Panc1 (cell line): ENCODE measurements around the gene IPO11.

Experiments
- CTCF ChIP-seq: fragments of 450-650 bp; IDR thresholded peaks from 2 replicates; pipeline ENCODE4 v1.5.1; 2017; ENCODE audit warnings: mild to moderate bottlenecking
- TF ChIP-seq, protein P1 (sequence below), 2 experiments: IDR thresholded peaks; 2 replicates each; pipeline ENCODE4 v1.6.1; 2011 to 2012; ENCODE audit warnings: low read depth in 2 of 2, control low read depth in 1 of 2, low read length in 1 of 2, mild to moderate bottlenecking in 1 of 2, moderate library complexity in 1 of 2; ENCODE audit not compliant: insufficient read depth in 1 of 2

- TF ChIP-seq, protein P1, sequence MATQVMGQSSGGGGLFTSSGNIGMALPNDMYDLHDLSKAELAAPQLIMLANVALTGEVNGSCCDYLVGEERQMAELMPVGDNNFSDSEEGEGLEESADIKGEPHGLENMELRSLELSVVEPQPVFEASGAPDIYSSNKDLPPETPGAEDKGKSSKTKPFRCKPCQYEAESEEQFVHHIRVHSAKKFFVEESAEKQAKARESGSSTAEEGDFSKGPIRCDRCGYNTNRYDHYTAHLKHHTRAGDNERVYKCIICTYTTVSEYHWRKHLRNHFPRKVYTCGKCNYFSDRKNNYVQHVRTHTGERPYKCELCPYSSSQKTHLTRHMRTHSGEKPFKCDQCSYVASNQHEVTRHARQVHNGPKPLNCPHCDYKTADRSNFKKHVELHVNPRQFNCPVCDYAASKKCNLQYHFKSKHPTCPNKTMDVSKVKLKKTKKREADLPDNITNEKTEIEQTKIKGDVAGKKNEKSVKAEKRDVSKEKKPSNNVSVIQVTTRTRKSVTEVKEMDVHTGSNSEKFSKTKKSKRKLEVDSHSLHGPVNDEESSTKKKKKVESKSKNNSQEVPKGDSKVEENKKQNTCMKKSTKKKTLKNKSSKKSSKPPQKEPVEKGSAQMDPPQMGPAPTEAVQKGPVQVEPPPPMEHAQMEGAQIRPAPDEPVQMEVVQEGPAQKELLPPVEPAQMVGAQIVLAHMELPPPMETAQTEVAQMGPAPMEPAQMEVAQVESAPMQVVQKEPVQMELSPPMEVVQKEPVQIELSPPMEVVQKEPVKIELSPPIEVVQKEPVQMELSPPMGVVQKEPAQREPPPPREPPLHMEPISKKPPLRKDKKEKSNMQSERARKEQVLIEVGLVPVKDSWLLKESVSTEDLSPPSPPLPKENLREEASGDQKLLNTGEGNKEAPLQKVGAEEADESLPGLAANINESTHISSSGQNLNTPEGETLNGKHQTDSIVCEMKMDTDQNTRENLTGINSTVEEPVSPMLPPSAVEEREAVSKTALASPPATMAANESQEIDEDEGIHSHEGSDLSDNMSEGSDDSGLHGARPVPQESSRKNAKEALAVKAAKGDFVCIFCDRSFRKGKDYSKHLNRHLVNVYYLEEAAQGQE (IDR thresholded peaks at IDR 0.05; ENCODE audit: insufficient read depth in 1 of 2, low read depth in 2 of 2, low read length in 1 of 2) = no peak
- TF ChIP-seq CTCF = no peak
Measured at GRCh38 chr5:62457071-62457470, 44.5 kb downstream of the IPO11 start.
